ENCODE results near the gene UBE2R2. TPM values are rescaled to one million over a fixed set of nuclear protein-coding genes. Genes with fewer than 3 reads are reported as not detected.
"Not testable (repeated sequence)": the region's sequence is repeated elsewhere in the genome, so short reads cannot be mapped to it uniquely, and the experiment has no call there.

The UBE2R2 gene
- total RNA-seq, 4 donors from 2014 or later = 29.7 to 39.9 (median 34.8) TPM

GRCh38 chr9:33860200-33860871 lies 43.4 kb downstream of the UBE2R2 start:
- peaks cover 0 to 10% (median 0%) of the 10 kb centered on the region in 3 donors for H3K36me3 ChIP-seq

GRCh38 chr9:33861917-33862453 lies 45.0 kb downstream of the UBE2R2 start:
- H3K27me3 ChIP-seq = no peaks in the 10 kb centered on the region
- peaks cover 0 to 10% (median 0%) of the 10 kb centered on the region in 3 donors for H3K36me3 ChIP-seq
- peaks cover 0 to 6% (median 0%) of the 10 kb centered on the region in 4 donors for H3K4me1 ChIP-seq
- H3K4me3 ChIP-seq = no peak overlapping the region
- TF ChIP-seq CTCF (IDR thresholded peaks at IDR 0.05) (no peak), POLR2A (IDR thresholded peaks at IDR 0.05) (no peak)
- no peaks in the 10 kb centered on the region for H3K9me3 ChIP-seq
- DNase-seq = peak in 1 of 3 donors; percentile 62
- H3K27ac ChIP-seq = no peak overlapping the region

More at GRCh38 chr9:33860200-33860871, 43.4 kb downstream of the UBE2R2 start:
- Histone ChIP-seq H3K27ac (no peak overlapping the region), H3K4me1 (peaks cover 0 to 10% (median 0%) of the 10 kb centered on the region in 4 donors), H3K4me3 (no peak overlapping the region), H3K9me3 (no peaks in the 10 kb centered on the region), H3K27me3 (no peaks in the 10 kb centered on the region)
- no peak for TF ChIP-seq POLR2A (IDR thresholded peaks at IDR 0.05)
- peak in 1 of 6 experiments; percentile 10 for TF ChIP-seq CTCF (IDR thresholded peaks at IDR 0.05)
- DNase-seq = no peak

GRCh38 chr9:33863027-33863426 lies 46.1 kb downstream of the UBE2R2 start:
- not testable (repeated sequence) for DNase-seq, H3K9me3 ChIP-seq, H3K27ac ChIP-seq, H3K27me3 ChIP-seq, H3K4me3 ChIP-seq
- peaks cover 0 to 10% (median 0%) of the 10 kb centered on the region in 3 donors for H3K36me3 ChIP-seq
- peaks cover 0 to 15% (median 0%) of the 10 kb centered on the region in 4 donors for H3K4me1 ChIP-seq

- DNase-seq = peak in 1 of 3 donors; percentile 55
- peak overlapping the region in 2 of 4 donors; percentile 4 to 15 for H3K27ac ChIP-seq
- H3K4me3 ChIP-seq = no peak overlapping the region
- H3K4me1 ChIP-seq = peaks cover 0 to 23% (median 2%) of the 10 kb centered on the region in 4 donors
- H3K36me3 ChIP-seq = peaks cover 0 to 10% (median 0%) of the 10 kb centered on the region in 3 donors
- no peak for TF ChIP-seq CTCF (IDR thresholded peaks at IDR 0.05)
- TF ChIP-seq POLR2A (IDR thresholded peaks at IDR 0.05) = no peak
- H3K27me3 ChIP-seq = no peaks in the 10 kb centered on the region
- no peaks in the 10 kb centered on the region for H3K9me3 ChIP-seq
Observed at GRCh38 chr9:33867747-33868439, 50.9 kb downstream of the UBE2R2 start.

GRCh38 chr9:33868440-33868973 lies 51.5 kb downstream of the UBE2R2 start:
- H3K36me3 ChIP-seq = peaks cover 0 to 10% (median 0%) of the 10 kb centered on the region in 3 donors
- DNase-seq = no peak
- H3K27me3 ChIP-seq = no peaks in the 10 kb centered on the region
- TF ChIP-seq POLR2A (IDR thresholded peaks at IDR 0.05) = no peak
- no peak for TF ChIP-seq CTCF (IDR thresholded peaks at IDR 0.05)
- no peaks in the 10 kb centered on the region for H3K9me3 ChIP-seq
- H3K27ac ChIP-seq = peak overlapping the region in 1 of 4 donors; percentile 15
- H3K4me3 ChIP-seq = no peak overlapping the region
- peaks cover 0 to 23% (median 2%) of the 10 kb centered on the region in 4 donors for H3K4me1 ChIP-seq

GRCh38 chr9:33869243-33869642 lies 52.3 kb downstream of the UBE2R2 start:
- H3K9me3 ChIP-seq, H3K4me3 ChIP-seq, DNase-seq, H3K27ac ChIP-seq, H3K27me3 ChIP-seq, H3K36me3 ChIP-seq: not testable (repeated sequence)
- H3K4me1 ChIP-seq = peaks cover 0 to 25% (median 2%) of the 10 kb centered on the region in 4 donors

All from Peyer's patch (tissue), 4 donors.